WTC11 (cell line): ENCODE measurements around the gene STIMATE.

ENCODE experiments used
- CBFB ChIP-seq: sonication (generic); formaldehyde crosslinking; IDR thresholded peaks from 2 replicates; pipeline ENCODE4 v1.8.1; 2022; ENCODE audit warnings: mild to moderate bottlenecking, low read depth, missing genetic modification reagents
- ELF4 ChIP-seq: sonication (generic); formaldehyde crosslinking; IDR thresholded peaks from 2 replicates; pipeline ENCODE4 v1.8.1; 2022; ENCODE audit warnings: low read depth, mild to moderate bottlenecking, moderate library complexity, missing genetic modification reagents
- ESRRA ChIP-seq: sonication (generic); formaldehyde crosslinking; IDR thresholded peaks from 2 replicates; pipeline ENCODE4 v1.8.1; 2022; ENCODE audit warnings: mild to moderate bottlenecking, missing genetic modification reagents, borderline replicate concordance
- FOXJ3 ChIP-seq: sonication (generic); formaldehyde crosslinking; IDR thresholded peaks from 2 replicates; pipeline ENCODE4 v1.9.0; 2021; ENCODE audit warnings: missing genetic modification reagents, mild to moderate bottlenecking, borderline replicate concordance
- SMAD3 ChIP-seq: sonication (generic); formaldehyde crosslinking; IDR thresholded peaks from 2 replicates; pipeline ENCODE4 v1.8.0; 2022; ENCODE audit warnings: missing genetic modification reagents, mild to moderate bottlenecking, borderline replicate concordance
- TCF7 ChIP-seq: sonication (generic); formaldehyde crosslinking; IDR thresholded peaks from 2 replicates; pipeline ENCODE4 v1.8.0; 2022; ENCODE audit warnings: mild to moderate bottlenecking, low read depth, missing genetic modification reagents, moderate library complexity
- TF ChIP-seq, protein P1 (sequence below): sonication (generic); formaldehyde crosslinking; IDR thresholded peaks from 2 replicates; pipeline ENCODE4 v1.8.0; 2023; ENCODE audit warnings: missing genetic modification reagents
- TF ChIP-seq, protein P2 (sequence below): fragments of 200-600 bp; IDR thresholded peaks from 2 replicates; pipeline ENCODE4 v1.8.0; 2022; ENCODE audit warnings: antibody characterized with exemption
- TF ChIP-seq, protein P3 (sequence below): sonication (generic); formaldehyde crosslinking; IDR thresholded peaks from 2 replicates; pipeline ENCODE4 v1.8.0; 2022; ENCODE audit warnings: mild to moderate bottlenecking, missing genetic modification reagents
- TF ChIP-seq, protein P4 (sequence below): sonication (generic); formaldehyde crosslinking; IDR thresholded peaks from 2 replicates; pipeline ENCODE4 v1.8.1; 2022; ENCODE audit warnings: mild to moderate bottlenecking, moderate library complexity, missing genetic modification reagents
- TF ChIP-seq, protein P5 (sequence below): sonication (generic); formaldehyde crosslinking; IDR thresholded peaks from 2 replicates; pipeline ENCODE4 v1.8.1; 2022; ENCODE audit warnings: low read depth, missing genetic modification reagents, borderline replicate concordance

DNA sequence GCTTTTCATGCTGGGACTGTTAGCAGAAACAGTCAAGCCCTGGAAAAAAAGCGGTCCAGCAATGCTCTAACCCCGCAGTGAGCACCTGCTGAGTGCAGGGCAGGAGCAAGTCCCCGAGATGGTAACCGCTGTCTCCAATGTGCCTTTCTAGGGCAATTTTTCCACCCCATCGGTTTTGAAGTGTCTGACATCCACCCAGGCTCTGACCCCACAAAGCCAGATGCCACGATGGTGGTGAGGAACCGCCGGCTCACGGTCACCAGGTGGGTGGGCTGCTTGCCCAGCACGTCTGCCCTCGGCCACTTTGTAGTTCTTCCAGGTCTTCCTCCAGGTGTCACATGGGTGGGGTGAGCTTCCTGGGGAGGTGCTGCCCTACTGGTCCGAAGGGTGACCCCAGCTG is 106.0 kb downstream of the STIMATE start:
- TF ChIP-seq, protein P1, sequence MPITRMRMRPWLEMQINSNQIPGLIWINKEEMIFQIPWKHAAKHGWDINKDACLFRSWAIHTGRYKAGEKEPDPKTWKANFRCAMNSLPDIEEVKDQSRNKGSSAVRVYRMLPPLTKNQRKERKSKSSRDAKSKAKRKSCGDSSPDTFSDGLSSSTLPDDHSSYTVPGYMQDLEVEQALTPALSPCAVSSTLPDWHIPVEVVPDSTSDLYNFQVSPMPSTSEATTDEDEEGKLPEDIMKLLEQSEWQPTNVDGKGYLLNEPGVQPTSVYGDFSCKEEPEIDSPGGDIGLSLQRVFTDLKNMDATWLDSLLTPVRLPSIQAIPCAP: no peak
- TF ChIP-seq, protein P2, sequence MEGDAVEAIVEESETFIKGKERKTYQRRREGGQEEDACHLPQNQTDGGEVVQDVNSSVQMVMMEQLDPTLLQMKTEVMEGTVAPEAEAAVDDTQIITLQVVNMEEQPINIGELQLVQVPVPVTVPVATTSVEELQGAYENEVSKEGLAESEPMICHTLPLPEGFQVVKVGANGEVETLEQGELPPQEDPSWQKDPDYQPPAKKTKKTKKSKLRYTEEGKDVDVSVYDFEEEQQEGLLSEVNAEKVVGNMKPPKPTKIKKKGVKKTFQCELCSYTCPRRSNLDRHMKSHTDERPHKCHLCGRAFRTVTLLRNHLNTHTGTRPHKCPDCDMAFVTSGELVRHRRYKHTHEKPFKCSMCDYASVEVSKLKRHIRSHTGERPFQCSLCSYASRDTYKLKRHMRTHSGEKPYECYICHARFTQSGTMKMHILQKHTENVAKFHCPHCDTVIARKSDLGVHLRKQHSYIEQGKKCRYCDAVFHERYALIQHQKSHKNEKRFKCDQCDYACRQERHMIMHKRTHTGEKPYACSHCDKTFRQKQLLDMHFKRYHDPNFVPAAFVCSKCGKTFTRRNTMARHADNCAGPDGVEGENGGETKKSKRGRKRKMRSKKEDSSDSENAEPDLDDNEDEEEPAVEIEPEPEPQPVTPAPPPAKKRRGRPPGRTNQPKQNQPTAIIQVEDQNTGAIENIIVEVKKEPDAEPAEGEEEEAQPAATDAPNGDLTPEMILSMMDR: no peak
- TF ChIP-seq, protein P3, sequence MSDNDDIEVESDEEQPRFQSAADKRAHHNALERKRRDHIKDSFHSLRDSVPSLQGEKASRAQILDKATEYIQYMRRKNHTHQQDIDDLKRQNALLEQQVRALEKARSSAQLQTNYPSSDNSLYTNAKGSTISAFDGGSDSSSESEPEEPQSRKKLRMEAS (CRISPR knock-in tag): no peak
- no peak for TF ChIP-seq FOXJ3
- no peak for TF ChIP-seq ESRRA (CRISPR knock-in tag)
- no peak for TF ChIP-seq ELF4 (CRISPR knock-in tag)
- TF ChIP-seq, protein P4, sequence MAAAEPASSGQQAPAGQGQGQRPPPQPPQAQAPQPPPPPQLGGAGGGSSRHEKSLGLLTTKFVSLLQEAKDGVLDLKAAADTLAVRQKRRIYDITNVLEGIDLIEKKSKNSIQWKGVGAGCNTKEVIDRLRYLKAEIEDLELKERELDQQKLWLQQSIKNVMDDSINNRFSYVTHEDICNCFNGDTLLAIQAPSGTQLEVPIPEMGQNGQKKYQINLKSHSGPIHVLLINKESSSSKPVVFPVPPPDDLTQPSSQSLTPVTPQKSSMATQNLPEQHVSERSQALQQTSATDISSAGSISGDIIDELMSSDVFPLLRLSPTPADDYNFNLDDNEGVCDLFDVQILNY (CRISPR knock-in tag): no peak
- TF ChIP-seq TCF7 (CRISPR knock-in tag): no peak
- TF ChIP-seq, protein P5, sequence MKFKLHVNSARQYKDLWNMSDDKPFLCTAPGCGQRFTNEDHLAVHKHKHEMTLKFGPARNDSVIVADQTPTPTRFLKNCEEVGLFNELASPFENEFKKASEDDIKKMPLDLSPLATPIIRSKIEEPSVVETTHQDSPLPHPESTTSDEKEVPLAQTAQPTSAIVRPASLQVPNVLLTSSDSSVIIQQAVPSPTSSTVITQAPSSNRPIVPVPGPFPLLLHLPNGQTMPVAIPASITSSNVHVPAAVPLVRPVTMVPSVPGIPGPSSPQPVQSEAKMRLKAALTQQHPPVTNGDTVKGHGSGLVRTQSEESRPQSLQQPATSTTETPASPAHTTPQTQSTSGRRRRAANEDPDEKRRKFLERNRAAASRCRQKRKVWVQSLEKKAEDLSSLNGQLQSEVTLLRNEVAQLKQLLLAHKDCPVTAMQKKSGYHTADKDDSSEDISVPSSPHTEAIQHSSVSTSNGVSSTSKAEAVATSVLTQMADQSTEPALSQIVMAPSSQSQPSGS (CRISPR knock-in tag): no peak
- no peak for TF ChIP-seq CBFB
- TF ChIP-seq SMAD3 (CRISPR knock-in tag): no peak
